DMS153 (cell line): ENCODE data around the gene TRAPPC13.
"Not testable (repeated sequence)": the region's sequence is repeated elsewhere in the genome, so short reads cannot be mapped to it uniquely, and the experiment has no call there.

ENCODE experiments used
- DNase-seq: peaks from one replicate; lab custom pipeline; 2025; lab: John Stamatoyannopoulos, UW

The TRAPPC13 gene, protein sequence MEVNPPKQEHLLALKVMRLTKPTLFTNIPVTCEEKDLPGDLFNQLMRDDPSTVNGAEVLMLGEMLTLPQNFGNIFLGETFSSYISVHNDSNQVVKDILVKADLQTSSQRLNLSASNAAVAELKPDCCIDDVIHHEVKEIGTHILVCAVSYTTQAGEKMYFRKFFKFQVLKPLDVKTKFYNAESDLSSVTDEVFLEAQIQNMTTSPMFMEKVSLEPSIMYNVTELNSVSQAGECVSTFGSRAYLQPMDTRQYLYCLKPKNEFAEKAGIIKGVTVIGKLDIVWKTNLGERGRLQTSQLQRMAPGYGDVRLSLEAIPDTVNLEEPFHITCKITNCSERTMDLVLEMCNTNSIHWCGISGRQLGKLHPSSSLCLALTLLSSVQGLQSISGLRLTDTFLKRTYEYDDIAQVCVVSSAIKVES

GRCh38 chr5:65624571-65625555, at the start of gene TRAPPC13, which contains the start of gene SHLD3:
TSS of gene TRAPPC13 (plus strand) at chr5:65625027. CDS start at chr5:65625061, 34 bp downstream.
TSS of gene SHLD3 (plus strand) at chr5:65625027. CDS start at chr5:65629588, 4,561 bp downstream.
- DNase-seq = peak; percentile 66

- DNase-seq = no peak
These were observed 47.7 kb upstream of the TRAPPC13 start for GRCh38 chr5:65577141-65577540.

GRCh38 chr5:65588694-65589093, 36.1 kb upstream of the TRAPPC13 start:
- DNase-seq = no peak

DNA sequence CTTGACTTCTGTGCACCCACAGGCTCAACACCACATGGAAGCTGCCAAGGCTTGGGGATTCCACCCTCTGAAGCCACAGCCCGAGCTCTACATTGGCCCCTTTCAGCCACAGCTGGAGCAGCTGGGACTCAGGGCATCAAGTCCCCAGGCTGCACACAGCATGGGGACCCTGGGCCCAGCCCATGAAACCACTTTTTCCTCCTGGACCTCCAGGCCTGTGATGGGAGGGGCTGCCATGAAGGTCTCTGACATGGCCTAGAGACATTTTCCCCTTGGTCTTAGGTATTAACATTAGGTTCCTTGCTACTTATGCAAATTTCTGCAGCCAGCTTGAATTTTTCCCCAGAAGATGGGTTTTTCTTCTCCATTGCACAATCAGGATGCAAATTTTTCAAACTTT, 23.1 kb upstream of the TRAPPC13 start:
- DNase-seq = not testable (repeated sequence)

DNA sequence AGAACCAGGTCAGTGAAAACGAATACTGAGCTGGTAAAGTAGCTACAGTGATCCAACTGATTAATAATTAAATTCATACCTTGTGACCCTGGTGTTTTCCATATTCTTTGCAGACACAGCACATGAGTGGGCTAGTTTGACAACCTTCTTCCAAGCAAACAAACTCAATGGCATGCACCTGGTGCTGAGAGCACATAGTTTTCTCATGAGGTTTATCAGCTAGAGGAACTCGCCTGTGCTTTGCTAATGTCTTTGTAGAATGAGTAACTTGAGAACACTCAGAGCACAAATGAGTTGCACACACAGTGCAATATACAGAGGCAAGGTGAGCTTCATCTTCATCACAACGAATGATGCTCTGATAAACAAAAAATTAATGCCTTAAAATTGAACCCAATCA, 13.3 kb upstream of the TRAPPC13 start:
- DNase-seq = peak; percentile 65

- DNase-seq = no peak
These were observed 12.4 kb upstream of the TRAPPC13 start for GRCh38 chr5:65612298-65612907.

- no peak for DNase-seq
These were observed 4.8 kb upstream of the TRAPPC13 start for GRCh38 chr5:65620021-65620420.

DNA sequence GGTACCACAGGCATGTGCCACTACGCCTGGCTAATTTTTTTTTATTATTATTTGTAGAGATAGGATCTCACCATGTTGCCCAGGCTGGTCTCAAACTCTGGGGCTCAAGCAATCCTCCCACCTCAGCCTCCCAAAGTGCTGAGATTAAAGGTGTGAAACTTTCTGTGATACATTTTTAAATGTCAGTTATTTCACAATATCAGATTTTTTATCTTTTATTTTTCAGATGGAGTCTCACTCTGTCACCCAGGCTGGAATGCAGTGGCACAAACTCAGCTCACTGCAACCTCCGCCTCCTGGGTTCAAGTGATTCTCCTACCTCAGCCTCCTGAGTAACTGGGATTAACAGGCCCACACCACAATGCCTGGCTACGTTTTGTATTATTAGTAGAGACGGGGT, 2.9 kb upstream of the TRAPPC13 start:
- DNase-seq = not testable (repeated sequence)

- no peak for DNase-seq
These were observed 1.3 kb upstream of the TRAPPC13 start for GRCh38 chr5:65623482-65623881.

- peak; percentile 60 for DNase-seq
These were observed 729 bp upstream of the TRAPPC13 start, which contains the start of gene TRIM23 for GRCh38 chr5:65624025-65624570. TSS of gene TRIM23 (minus strand) at chr5:65624333. CDS start at chr5:65624274, 59 bp downstream.

GRCh38 chr5:65625743-65626142, 916 bp downstream of the TRAPPC13 start:
- DNase-seq = no peak

GRCh38 chr5:65630981-65631380, 6.2 kb downstream of the TRAPPC13 start:
- DNase-seq = no peak

DNA sequence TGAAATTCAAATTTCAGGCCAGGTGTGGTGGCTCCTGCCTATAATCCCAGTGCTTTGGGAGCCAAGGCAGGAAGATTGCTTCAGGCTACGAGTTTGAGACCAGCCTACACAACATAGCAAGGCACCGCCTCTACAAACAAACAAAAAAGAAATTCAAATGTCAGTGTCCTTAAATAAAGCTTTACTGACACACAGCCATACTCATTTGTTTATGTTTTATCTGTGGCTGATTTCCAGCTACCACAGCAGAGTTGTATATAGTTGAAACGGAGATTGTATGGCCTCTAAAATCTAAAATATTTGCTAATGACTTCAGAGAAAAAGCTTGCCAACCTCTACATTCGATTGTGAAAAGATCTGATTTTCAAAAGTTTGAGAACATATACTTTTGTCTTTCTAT, 15.4 kb downstream of the TRAPPC13 start:
- no peak for DNase-seq

DNA sequence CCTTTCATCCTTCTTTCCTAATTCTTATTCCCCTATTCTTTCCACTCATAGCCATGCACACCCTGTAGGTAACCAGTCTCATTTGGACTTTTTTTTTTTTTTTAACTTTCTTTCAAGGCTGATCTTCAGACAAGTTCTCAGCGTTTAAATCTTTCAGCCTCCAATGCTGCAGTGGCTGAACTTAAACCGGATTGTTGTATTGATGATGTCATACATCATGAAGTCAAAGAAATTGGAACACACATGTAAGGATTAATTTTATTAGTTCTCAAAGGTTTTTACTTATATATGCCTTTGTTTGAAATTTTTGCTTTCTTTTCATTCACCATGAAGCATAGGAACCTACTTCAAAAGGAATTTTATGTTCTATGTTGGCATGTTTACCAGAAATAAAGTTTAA, 22.1 kb downstream of the TRAPPC13 start:
- no peak for DNase-seq

DNA sequence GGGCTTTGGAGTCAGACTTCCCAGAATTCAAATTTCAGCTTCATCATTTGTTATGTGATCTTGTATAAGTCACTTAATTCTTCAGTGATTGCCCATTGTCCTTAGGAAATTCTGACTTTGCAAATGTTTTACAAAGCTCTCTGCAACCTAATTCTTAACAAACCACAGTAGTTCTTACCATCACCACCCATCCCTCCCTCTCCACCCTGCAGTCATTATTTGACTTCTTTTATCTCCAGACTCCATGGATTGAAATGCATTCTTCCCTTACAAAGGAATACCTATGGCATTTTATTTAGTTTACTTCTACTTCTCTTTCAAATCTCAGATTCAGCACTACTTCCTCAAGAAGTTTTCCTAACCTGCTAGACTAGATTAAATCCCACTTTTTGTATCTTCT, 23.1 kb downstream of the TRAPPC13 start:
- DNase-seq = no peak

DNA sequence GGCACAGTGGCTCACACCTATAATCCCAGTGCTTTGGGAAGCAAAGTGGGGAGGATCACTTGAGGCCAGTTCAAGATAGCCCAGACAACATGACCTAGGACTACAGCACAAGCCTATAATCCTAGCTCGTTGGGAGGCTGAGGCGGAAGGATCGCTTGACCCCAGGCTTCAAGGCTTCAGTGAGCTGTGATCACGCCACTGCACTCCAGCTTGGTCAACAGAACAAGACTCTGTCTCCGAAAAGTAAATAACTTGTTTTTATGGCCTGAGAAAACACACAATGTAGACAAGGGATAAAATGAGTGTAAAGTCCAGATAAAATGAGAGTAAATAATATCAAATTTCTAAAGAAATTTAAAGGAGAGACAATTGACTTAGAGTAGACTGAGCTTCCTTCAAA, 26.3 kb downstream of the TRAPPC13 start:
- no peak for DNase-seq

DNA sequence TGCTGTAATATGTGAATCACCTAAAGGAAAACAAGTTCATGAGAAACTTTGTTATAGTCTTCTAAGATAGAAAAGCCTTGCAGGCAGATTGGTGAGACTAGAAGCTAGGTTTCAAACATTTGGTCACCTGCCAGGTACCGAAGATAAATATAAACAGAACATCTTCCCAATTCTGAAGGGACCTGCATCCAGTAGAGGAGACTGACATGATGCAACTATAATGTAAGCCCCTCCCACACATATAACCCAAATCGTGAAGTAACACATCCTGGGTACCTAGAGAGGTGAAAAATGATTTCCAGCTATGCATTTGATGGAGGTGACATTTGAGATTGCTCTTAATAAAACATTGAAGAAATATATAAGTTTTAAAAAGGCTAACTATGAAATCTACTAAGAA, 29.9 kb downstream of the TRAPPC13 start:
- no peak for DNase-seq

GRCh38 chr5:65663804-65664521, 39.1 kb downstream of the TRAPPC13 start:
- no peak for DNase-seq

GRCh38 chr5:65668696-65669095, 43.9 kb downstream of the TRAPPC13 start:
- DNase-seq = no peak

DNA sequence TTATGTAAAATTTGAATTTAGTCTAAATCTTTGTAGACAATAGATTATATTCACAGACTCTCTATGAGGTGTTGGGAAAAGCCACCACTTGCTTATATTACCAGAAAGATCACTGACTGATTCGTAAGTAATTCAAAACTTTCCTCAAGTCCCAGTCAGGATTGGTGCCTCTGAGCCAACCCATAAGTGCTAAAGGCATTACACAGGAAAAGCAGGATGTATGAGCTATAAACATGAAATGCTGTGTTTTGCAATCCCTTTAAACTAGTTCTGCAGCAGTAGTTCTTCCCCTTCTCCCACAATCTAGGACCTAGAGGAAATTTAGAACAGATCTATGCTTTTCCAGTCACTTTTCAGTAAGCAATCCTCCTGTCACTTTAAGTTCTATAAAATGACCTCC, 48.0 kb downstream of the TRAPPC13 start:
- no peak for DNase-seq

DNA sequence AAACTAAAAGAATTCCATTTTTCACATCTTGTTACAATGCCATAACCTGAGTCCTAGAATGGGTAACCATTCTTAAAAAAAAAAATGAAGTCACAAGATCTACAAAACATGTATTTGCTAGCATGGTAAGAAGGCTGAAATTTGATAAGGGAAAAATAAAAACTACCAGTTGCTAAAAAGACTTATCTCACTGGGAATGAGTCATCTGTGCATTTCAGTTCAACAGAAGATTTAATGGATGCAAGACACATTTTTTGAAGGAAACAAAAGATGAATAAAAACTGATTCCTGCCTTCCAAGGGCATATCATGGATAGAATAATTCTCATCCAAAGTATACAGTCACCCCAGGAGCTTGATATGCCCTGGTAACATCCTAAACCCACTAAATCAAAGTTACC, 49.9 kb downstream of the TRAPPC13 start:
- DNase-seq = no peak
